Keratinocyte (primary cell): Measurements from ENCODE around the gene MNX1. TPM values are rescaled to one million over a fixed set of nuclear protein-coding genes. Genes with fewer than 3 reads are reported as not detected.

Source experiments
- DNase-seq: peaks from one replicate; pipeline ENCODE4 v3.0.0-alpha.2; 2011; ENCODE audit warnings: low read depth, missing footprints, low spot score
- FAIRE-seq: peaks from 2 replicates; lab custom pipeline; 2011; peaks lifted over from hg19 to GRCh38; lab: Jason Lieb, UNC
- H2AFZ ChIP-seq: 2 replicates; pipeline ENCODE4 v1.6.0; 2012; ENCODE audit warnings: low read length, control low read depth, inconsistent platforms; ENCODE audit not compliant: control insufficient read depth
- H3K27ac ChIP-seq: 2 replicates; pipeline ENCODE4 v1.5.1; 2011; ENCODE audit warnings: low read length; ENCODE audit not compliant: control insufficient read depth, insufficient read depth
- H3K27me3 ChIP-seq: 3 replicates; pipeline ENCODE4 v1.6.0; 2011; ENCODE audit warnings: low read length; ENCODE audit not compliant: control insufficient read depth, insufficient read depth; ENCODE audit errors: extremely low read depth
- H3K36me3 ChIP-seq, 2 experiments: 2 replicates in 1 of 2; 3 replicates in 1 of 2; pipeline ENCODE4 v1.5.1; 2011; ENCODE audit warnings: low read length in 2 of 2, mild to moderate bottlenecking in 1 of 2; ENCODE audit not compliant: control insufficient read depth in 2 of 2, insufficient read depth in 2 of 2; ENCODE audit errors: extremely low read depth in 1 of 2
- H3K4me1 ChIP-seq: 3 replicates; pipeline ENCODE4 v1.5.1; 2011; ENCODE audit warnings: low read length; ENCODE audit not compliant: control insufficient read depth, insufficient read depth; ENCODE audit errors: extremely low read depth
- H3K4me2 ChIP-seq: 3 replicates; pipeline ENCODE4 v1.6.0; 2011; ENCODE audit warnings: low read depth, low read length; ENCODE audit not compliant: control insufficient read depth, insufficient read depth; ENCODE audit errors: extremely low read depth
- H3K4me3 ChIP-seq, 3 experiments: fragments of 200-600 bp in 1 of 3; sonication (generic) in 1 of 3; 2 replicates in 2 of 3; 3 replicates in 1 of 3; pipeline ENCODE4 v1.5.1; 2011 to 2016; ENCODE audit warnings: low read length in 3 of 3, mild to moderate bottlenecking in 3 of 3, control low read depth in 2 of 3, inconsistent platforms in 1 of 3, low read depth in 1 of 3, mixed read lengths in 1 of 3, mixed run types in 1 of 3, moderate library complexity in 1 of 3; ENCODE audit not compliant: control insufficient read depth in 2 of 3, insufficient read depth in 2 of 3; ENCODE audit errors: extremely low read depth in 1 of 3
- H3K79me2 ChIP-seq: 2 replicates; pipeline ENCODE4 v1.6.0; 2012; ENCODE audit warnings: low read length; ENCODE audit not compliant: control insufficient read depth, insufficient read depth
- H3K9ac ChIP-seq: 3 replicates; pipeline ENCODE4 v1.6.0; 2011; ENCODE audit warnings: low read length; ENCODE audit not compliant: control insufficient read depth, insufficient read depth; ENCODE audit errors: extremely low read depth
- H3K9me1 ChIP-seq: 3 replicates; pipeline ENCODE4 v1.6.0; 2011; ENCODE audit warnings: low read length; ENCODE audit not compliant: control insufficient read depth, insufficient read depth; ENCODE audit errors: extremely low read depth
- H3K9me3 ChIP-seq: 2 replicates; pipeline ENCODE4 v1.5.1; 2012; ENCODE audit warnings: low read depth, low read length; ENCODE audit not compliant: control insufficient read depth
- H4K20me1 ChIP-seq: 3 replicates; pipeline ENCODE4 v1.6.0; 2011; ENCODE audit warnings: low read length; ENCODE audit not compliant: control insufficient read depth, insufficient read depth; ENCODE audit errors: extremely low read depth
- CTCF ChIP-seq, 3 experiments: IDR thresholded peaks in 1 of 3; conservative IDR thresholded peaks in 1 of 3; optimal IDR thresholded peaks in 1 of 3; 2 replicates in 2 of 3; 3 replicates in 1 of 3; pipeline versions ENCODE3 to v1.5.1; 2011; ENCODE audit warnings: low read length in 3 of 3, mild to moderate bottlenecking in 3 of 3, moderate library complexity in 2 of 3, control low read depth in 1 of 3, inconsistent platforms in 1 of 3; ENCODE audit not compliant: insufficient read depth in 2 of 3; ENCODE audit errors: extremely low read depth in 1 of 3
- EZH2 ChIP-seq: IDR thresholded peaks from one replicate; pipeline ENCODE4 v1.6.1; 2012; ENCODE audit warnings: inconsistent platforms, mild to moderate bottlenecking, low read length, moderate library complexity
- dilution Hi-C: fragments of 300-500 bp; cut with MboI; formaldehyde crosslinking; loops from one replicate; pipeline ENCODE4 v1.7.0; 2020; ENCODE audit warnings: low sequenced_read_pairs; ENCODE audit not compliant: extremely low pct_ligation_motif_present
- polyA plus RNA-seq, 5 experiments: library from polyadenylated mRNA; depleted of rRNA in 3 of 5; stranded (reverse) in 3 of 5; stranded (forward) in 1 of 5; unstranded in 1 of 5; fragments of >200 nt; gene quantifications; 1 replicate in 1 of 5; 2 replicates in 3 of 5; 3 replicates in 1 of 5; pipeline versions ENCODE4 v1.2.1 to v1.2.3, GENCODE V29; 2011 to 2012; ENCODE audit warnings: missing spikeins in 2 of 5, low read depth in 1 of 5, low replicate concordance in 1 of 5

Gene MNX1
- polyA plus RNA-seq, 1 donor (not counting 4 experiments of a cell fraction or from before 2014, with no cell fraction given), result not detected

- dilution Hi-C loops, result no loop called here
- Histone ChIP-seq H3K27ac (no peak overlapping the region), H3K79me2 (no peaks in the 10 kb centered on the region), H3K4me3 (no peak overlapping the region), H4K20me1 (no peaks in the 10 kb centered on the region), H3K4me1 (peaks cover 12% of the 10 kb centered on the region), H3K36me3 (no peaks in the 10 kb centered on the region), H3K27me3 (no peaks in the 10 kb centered on the region), H3K9me1 (no peaks in the 10 kb centered on the region), H3K4me2 (no peak overlapping the region), H3K9me3 (no peaks in the 10 kb centered on the region), H2AFZ (no peak overlapping the region), H3K9ac (no peak overlapping the region)
- FAIRE-seq (no peak), DNase-seq (no peak)
- no peak for TF ChIP-seq EZH2
- TF ChIP-seq CTCF (optimal IDR thresholded peaks at IDR 0.05 in 1 of 3, IDR thresholded peaks at IDR 0.05 in 1 of 3, conservative IDR thresholded peaks at IDR 0.05 in 1 of 3; ENCODE audit: extremely low read depth in 1 of 3, insufficient read depth in 2 of 3, low read length in 3 of 3), result no peak
Observed at GRCh38 chr7:157041004-157041403, 30.5 kb upstream of the MNX1 start.

GRCh38 chr7:157037635-157038034 is 27.2 kb upstream of the MNX1 start:
- H3K4me1 ChIP-seq, result peaks cover 9% of the 10 kb centered on the region
- TF ChIP-seq EZH2 (no peak), CTCF (optimal IDR thresholded peaks at IDR 0.05 in 1 of 3, IDR thresholded peaks at IDR 0.05 in 1 of 3, conservative IDR thresholded peaks at IDR 0.05 in 1 of 3; ENCODE audit: extremely low read depth in 1 of 3, insufficient read depth in 2 of 3, low read length in 3 of 3) (no peak)
- no peaks in the 10 kb centered on the region for H3K9me1 ChIP-seq
- H3K27ac ChIP-seq, result no peak overlapping the region
- FAIRE-seq (no peak), DNase-seq (no peak)
- dilution Hi-C loops, result no loop called here
- H3K79me2 ChIP-seq, result no peaks in the 10 kb centered on the region
- H2AFZ ChIP-seq, result no peak overlapping the region
- no peaks in the 10 kb centered on the region for H3K9me3 ChIP-seq
- H4K20me1 ChIP-seq, result no peaks in the 10 kb centered on the region
- H3K9ac ChIP-seq, result no peak overlapping the region
- no peaks in the 10 kb centered on the region for H3K27me3 ChIP-seq
- H3K4me3 ChIP-seq, result no peak overlapping the region
- H3K36me3 ChIP-seq, result no peaks in the 10 kb centered on the region
- H3K4me2 ChIP-seq, result no peak overlapping the region
